OCI-LY7 (cell line): Measurements from ENCODE around the gene MEF2C. TPM values are rescaled to one million over a fixed set of nuclear protein-coding genes. Genes with fewer than 3 reads are reported as not detected.

ENCODE experiments used
- BruUV-seq: library from RNA; stranded (reverse); fragments of 400-500 nt; replicated peaks from 2 replicates; lab custom pipeline; 2021; lab: Mats Ljungman, UMichigan
- CTCF ChIA-PET: fragments of 300-600 bp; sonication (Branson Sonifier 250); formaldehyde crosslinking; loops from one replicate; lab custom pipeline; 2022; ENCODE audit warnings: antibody characterized with exemption; ENCODE audit not compliant: unreplicated experiment; lab: Charles Lee
- POLR2A ChIA-PET: fragments of 300-600 bp; sonication (Branson Sonifier 250); formaldehyde crosslinking; loops from one replicate; lab custom pipeline; 2022; ENCODE audit warnings: antibody characterized with exemption; lab: Charles Lee
- DNase-seq: peaks from one replicate; pipeline ENCODE4 v3.0.0-alpha.2; 2015; ENCODE audit warnings: low spot score
- H2AFZ ChIP-seq: fragments of 200-600 bp; sonication (generic), shearing (Covaris generic); 2 replicates; pipeline ENCODE4 v1.6.1; 2014; ENCODE audit warnings: mild to moderate bottlenecking, antibody characterized with exemption, low read length, moderate library complexity
- H3K27ac ChIP-seq: fragments of 200-600 bp; sonication (generic); 2 replicates; pipeline ENCODE4 v1.5.1; 2014; ENCODE audit warnings: mixed run types, low read depth, mild to moderate bottlenecking, moderate library complexity, low read length, inconsistent platforms; ENCODE audit not compliant: poor library complexity, severe bottlenecking
- H3K36me3 ChIP-seq: fragments of 200-600 bp; sonication (generic); 2 replicates; pipeline ENCODE4 v1.6.1; 2014; ENCODE audit warnings: mild to moderate bottlenecking, antibody characterized with exemption, low read length, moderate library complexity, mixed read lengths; ENCODE audit not compliant: insufficient read depth
- H3K4me1 ChIP-seq: fragments of 200-600 bp; sonication (generic); 2 replicates; pipeline ENCODE4 v1.5.1; 2014; ENCODE audit warnings: mild to moderate bottlenecking, low read length; ENCODE audit not compliant: insufficient read depth, poor library complexity, severe bottlenecking
- H3K4me2 ChIP-seq: fragments of 200-600 bp; sonication (generic); 2 replicates; pipeline ENCODE4 v1.6.1; 2014; ENCODE audit warnings: mild to moderate bottlenecking, low read length
- H3K4me3 ChIP-seq: fragments of 200-600 bp; sonication (generic); 2 replicates; pipeline ENCODE4 v1.5.1; 2014; ENCODE audit warnings: mild to moderate bottlenecking, low read depth, low read length; ENCODE audit not compliant: poor library complexity, severe bottlenecking
- H3K79me2 ChIP-seq: fragments of 200-600 bp; sonication (generic); 2 replicates; pipeline ENCODE4 v1.6.1; 2016; ENCODE audit warnings: low read depth, mild to moderate bottlenecking, low read length, moderate library complexity, mixed read lengths; ENCODE audit not compliant: insufficient read depth
- H3K9me2 ChIP-seq: fragments of 200-600 bp; sonication (generic); 2 replicates; pipeline ENCODE4 v1.6.1; 2016; ENCODE audit warnings: mild to moderate bottlenecking, low read length, mixed read lengths; ENCODE audit not compliant: insufficient read depth
- H3K9me3 ChIP-seq: fragments of 200-600 bp; sonication (generic); 2 replicates; pipeline ENCODE4 v1.6.1; 2014; ENCODE audit warnings: mild to moderate bottlenecking, mixed run types, low read length, mixed read lengths
- H4K20me1 ChIP-seq: fragments of 200-600 bp; sonication (generic); 2 replicates; pipeline ENCODE4 v1.6.1; 2014; ENCODE audit warnings: mild to moderate bottlenecking, antibody characterized with exemption, low read length, moderate library complexity, mixed read lengths; ENCODE audit not compliant: insufficient read depth
- CTCF ChIP-seq: fragments of 200-600 bp; sonication (generic); conservative IDR thresholded peaks from 2 replicates; pipeline ENCODE4 v1.5.1; 2014; ENCODE audit warnings: mild to moderate bottlenecking, antibody characterized with exemption, low read length, moderate library complexity, mixed read lengths
- EZH2phosphoT487 ChIP-seq: fragments of 200-600 bp; sonication (generic); IDR thresholded peaks from 2 replicates; pipeline ENCODE4 v1.6.1; 2018; ENCODE audit warnings: low read depth, borderline replicate concordance, mild to moderate bottlenecking, mixed run types, antibody characterized with exemption, low read length, moderate library complexity, mixed read lengths
- intact Hi-C: fragments of 100-400 bp; cut with micrococcal nuclease; formaldehyde crosslinking; loops from one replicate; pipeline ENCODE4 v1.10.0; 2022; ENCODE audit not compliant: unreplicated experiment
- total RNA-seq, 2 experiments: library from RNA; depleted of rRNA in 1 of 2; stranded (reverse); fragments of >200 nt in 1 of 2; shearing (Covaris generic) in 1 of 2; gene quantifications; 2 replicates each; pipeline ENCODE4 v1.2.3, GENCODE V29; 2014 to 2022

The MEF2C gene
- total RNA-seq, 2 experiments from 2014 or later: 5.5 to 57.6 TPM

- ChIA-PET POLR2A (interaction anchor here (0.7 to 1.4 kb wide), 3 partner anchors 19 to 907 kb away, joined by 3 to 4 read pairs (median 3); no protein-coding TSS in a partner anchor), CTCF (no interaction called here)
- Histone ChIP-seq H3K9me3 (no peaks in the 10 kb centered on the region), H2AFZ (no peak overlapping the region), H3K4me1 (peaks cover 31% of the 10 kb centered on the region), H3K27ac (no peak overlapping the region), H4K20me1 (no peaks in the 10 kb centered on the region), H3K79me2 (no peaks in the 10 kb centered on the region; the same call in 1 of the 2 replicates), H3K4me3 (peak overlapping the region; percentile 72), H3K9me2 (no peaks in the 10 kb centered on the region), H3K36me3 (no peaks in the 10 kb centered on the region), H3K4me2 (peak overlapping the region; percentile 94)
- intact Hi-C loops: loop anchor here (5.0 kb wide), 2 partner anchors 175 to 1730 kb away; partner anchors contain the start of gene CETN3
- no peak for DNase-seq
- no peak for TF ChIP-seq CTCF
- TF ChIP-seq EZH2phosphoT487: no peak
- no TSS peak for BruUV-seq
Observed at GRCh38 chr5:88677376-88677895, 205.5 kb downstream of the MEF2C start.

GRCh38 chr5:88676637-88677375 lies 206.2 kb downstream of the MEF2C start:
- H2AFZ ChIP-seq: peak overlapping the region; percentile 80
- ChIA-PET CTCF (no interaction called here), POLR2A (interaction anchor here (0.7 to 3.3 kb wide), 7 partner anchors 10 to 906 kb away, joined by 3 to 88 read pairs (median 5); no protein-coding TSS in a partner anchor)
- intact Hi-C loops: loop anchor here (5.0 kb wide), 2 partner anchors 175 to 1730 kb away; partner anchors contain the start of gene CETN3
- no peaks in the 10 kb centered on the region for H4K20me1 ChIP-seq
- H3K4me2 ChIP-seq: peak overlapping the region; percentile 94
- H3K9me3 ChIP-seq: no peaks in the 10 kb centered on the region
- no peaks in the 10 kb centered on the region for H3K9me2 ChIP-seq
- no peaks in the 10 kb centered on the region; the same call in 1 of the 2 replicates for H3K79me2 ChIP-seq
- H3K36me3 ChIP-seq: no peaks in the 10 kb centered on the region
- peak overlapping the region; percentile 72 for H3K4me3 ChIP-seq
- TF ChIP-seq EZH2phosphoT487: no peak
- no peak for TF ChIP-seq CTCF
- peaks cover 31% of the 10 kb centered on the region for H3K4me1 ChIP-seq
- BruUV-seq: TSS peak; percentile 73
- peak overlapping the region; percentile 97 for H3K27ac ChIP-seq
- no peak for DNase-seq
